ENCODE results near the gene LYPD6.

Gene LYPD6

DNA sequence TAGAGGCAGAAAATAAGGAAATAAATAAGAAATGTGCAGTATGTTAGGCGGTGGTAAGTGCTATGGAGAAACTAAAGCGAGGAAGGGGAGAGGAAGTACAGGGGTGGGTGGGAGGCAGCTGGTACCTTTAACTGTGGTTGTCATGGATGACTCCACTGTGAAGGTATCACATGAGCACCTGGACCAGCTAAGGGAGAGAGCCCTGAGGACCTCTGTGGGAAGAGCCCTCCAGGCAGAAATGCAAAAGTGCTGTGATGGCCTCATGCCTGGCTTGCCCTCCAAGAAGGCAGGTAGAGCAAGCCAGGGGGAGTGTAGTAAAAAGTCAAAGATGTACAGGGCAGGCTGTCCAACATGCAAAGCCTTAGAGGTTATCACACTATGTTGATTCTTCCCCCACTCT is 17.9 kb downstream of the LYPD6 start:
- no peak for DNase-seq

- no peak for DNase-seq
Observed at GRCh38 chr2:149353421-149353820, 23.0 kb downstream of the LYPD6 start.

- no peak for DNase-seq
Observed at GRCh38 chr2:149355716-149356422, 25.5 kb downstream of the LYPD6 start.

DNA sequence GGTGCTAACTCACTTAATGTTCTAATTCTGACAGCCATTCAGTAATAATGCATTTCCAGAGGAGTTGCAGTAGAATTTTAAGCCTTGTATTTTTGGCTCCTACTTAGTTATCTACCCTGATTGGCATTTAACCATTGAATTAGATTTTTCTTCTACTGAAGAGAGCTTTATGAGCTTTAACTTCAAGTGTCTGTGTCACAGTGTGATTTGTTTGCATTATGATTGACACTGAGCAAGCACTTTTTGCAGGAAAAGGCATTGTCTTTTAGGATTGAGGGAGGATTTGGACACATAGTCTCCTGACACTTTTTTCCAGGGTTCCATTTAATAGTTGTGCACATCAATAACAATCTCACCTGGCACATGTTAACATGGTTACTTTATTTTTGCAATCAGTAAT is 26.7 kb downstream of the LYPD6 start:
- DNase-seq, result no peak

- DNase-seq, result no peak
Observed at GRCh38 chr2:149360106-149360505, 29.7 kb downstream of the LYPD6 start.

DNA sequence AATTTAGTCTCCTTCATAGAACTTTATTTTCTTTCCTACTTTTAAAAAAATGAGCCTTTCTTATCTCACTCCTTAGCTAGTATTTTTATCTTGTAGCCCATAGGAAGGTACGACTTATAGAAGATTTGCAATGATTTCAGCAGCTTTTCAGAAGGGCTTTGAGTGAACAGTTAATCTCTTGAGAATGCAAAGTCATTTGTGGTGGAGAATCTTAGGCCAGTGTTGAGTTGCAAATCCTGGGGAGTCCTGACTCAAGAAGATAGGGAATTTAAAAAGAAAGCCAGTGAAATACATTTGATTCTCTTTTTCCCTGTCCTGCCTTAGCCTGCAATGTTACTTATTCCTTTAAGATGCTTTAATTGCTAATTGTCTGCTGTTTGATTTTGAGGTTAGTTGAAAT is 33.6 kb downstream of the LYPD6 start:
- no peak for DNase-seq

GRCh38 chr2:149364839-149365238 is 34.5 kb downstream of the LYPD6 start:
- DNase-seq, result no peak

DNA sequence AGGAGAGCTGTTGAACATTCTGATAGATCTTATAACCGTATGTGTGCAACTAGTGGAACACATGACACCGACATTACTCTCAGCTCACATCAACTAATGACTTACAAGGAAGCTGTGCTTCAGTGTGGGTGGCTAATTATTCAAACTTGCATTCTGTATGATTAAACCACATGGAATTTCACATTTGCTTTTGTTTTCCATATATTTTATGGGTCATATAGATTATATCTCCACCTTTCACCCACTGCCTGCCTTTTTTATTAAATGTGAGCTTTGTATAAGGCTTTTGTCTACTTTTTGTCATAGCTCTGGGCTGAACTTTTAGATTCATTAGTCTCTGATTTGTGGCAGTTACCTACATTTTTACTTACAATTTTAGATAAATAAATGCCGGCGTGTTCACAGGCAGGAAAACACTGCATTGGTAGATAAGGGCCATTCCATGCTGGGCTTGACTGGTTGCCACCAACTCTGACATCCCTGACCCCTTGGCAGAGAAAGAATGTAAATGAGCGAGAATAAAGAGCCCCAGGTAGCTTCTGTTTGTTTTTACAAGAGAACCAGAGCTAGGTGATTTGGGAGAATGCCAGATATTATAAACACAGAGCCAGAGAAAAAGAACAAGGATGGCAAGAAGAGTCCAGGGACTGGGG is 35.7 kb downstream of the LYPD6 start:
- DNase-seq, result no peak

- DNase-seq, result no peak
Observed at GRCh38 chr2:149370061-149370775, 39.8 kb downstream of the LYPD6 start.

DNA sequence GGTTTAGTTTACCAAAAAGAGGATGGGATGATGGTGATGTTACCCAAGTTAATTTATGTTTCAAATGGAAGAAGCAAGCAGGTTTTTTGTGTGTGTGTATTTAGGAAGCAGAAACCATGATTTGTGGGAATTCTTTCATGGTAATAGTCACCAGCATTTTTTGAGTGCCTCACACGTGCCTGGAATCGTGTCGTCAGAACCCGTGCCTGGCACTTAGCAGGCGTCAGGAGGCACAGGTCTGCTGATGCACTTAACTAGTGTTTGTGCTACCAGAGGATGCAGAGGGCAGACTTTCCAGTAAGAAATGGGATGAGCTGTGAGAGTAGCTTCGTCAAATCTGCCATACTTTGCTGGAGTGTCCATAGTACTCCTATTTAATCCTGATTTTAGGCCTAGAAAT is 41.1 kb downstream of the LYPD6 start:
- no peak for DNase-seq

DNA sequence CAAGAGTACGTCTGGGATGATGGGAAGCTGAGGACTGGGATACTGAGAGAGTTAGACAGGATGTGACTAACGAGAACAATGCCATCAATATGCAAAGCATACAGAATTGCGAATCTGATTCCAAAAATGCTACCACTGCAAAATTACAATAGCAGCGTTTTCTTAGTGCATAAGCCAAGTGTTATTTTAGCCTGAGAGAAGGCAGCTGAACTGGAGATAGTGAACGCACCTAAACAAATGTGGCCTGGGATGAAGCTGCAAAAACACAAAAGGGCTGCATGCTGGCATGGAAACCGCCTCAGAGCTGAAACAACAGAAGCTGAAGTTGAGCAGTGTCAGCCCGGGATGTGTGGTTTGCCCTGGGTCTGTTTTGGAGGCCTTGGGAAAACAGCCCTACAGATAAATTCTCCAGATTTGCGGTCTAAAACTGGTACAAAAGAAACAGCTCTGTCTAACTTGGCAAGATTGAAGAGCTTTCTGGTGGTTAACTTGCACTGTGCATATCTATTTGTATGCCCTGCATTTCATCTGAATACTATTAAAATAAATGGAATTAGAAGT is 45.5 kb downstream of the LYPD6 start:
- peak in 2 of 51 donors; percentile 2 to 9 for DNase-seq

DNA sequence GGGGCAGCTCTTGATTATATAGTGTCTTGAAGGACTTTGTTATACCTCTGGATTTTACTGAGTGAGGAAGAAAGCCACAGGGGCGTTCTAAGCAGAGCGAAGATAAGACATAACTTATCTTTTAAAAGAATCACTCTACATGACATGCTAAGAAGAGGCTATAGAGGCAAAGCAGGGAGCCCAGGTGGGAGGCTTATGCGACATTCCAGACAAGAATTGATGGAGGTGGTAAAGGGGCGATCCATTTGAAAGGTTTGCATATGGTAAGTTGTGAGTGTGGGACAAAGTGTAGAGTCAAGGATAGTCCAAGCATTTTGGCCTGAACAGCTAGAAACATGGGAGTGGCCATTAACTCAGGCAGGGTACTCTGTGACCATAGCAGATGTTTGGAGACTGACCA is 49.8 kb downstream of the LYPD6 start:
- no peak for DNase-seq

GRCh38 chr2:149383340-149383739 is 53.0 kb downstream of the LYPD6 start:
- DNase-seq, result no peak

DNA sequence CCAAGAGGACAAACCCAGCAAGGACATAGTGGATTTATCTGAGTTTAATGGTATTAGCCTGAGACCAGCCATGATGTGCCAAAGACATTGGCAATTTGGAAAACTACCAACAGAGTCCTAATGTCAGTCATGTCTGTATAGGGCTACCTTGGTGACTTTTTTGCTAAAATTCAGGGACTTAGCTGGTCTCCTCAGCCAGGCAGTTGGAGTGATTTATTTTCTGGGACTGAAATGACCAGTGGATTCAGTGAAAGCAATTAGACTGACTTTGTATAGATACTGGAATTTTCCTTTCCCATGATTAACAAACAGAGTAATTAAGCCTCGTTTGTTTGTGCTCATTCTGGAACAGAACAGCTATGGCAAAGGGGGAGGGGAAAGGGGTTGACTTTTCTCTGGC is 55.0 kb downstream of the LYPD6 start:
- no peak for DNase-seq

DNA sequence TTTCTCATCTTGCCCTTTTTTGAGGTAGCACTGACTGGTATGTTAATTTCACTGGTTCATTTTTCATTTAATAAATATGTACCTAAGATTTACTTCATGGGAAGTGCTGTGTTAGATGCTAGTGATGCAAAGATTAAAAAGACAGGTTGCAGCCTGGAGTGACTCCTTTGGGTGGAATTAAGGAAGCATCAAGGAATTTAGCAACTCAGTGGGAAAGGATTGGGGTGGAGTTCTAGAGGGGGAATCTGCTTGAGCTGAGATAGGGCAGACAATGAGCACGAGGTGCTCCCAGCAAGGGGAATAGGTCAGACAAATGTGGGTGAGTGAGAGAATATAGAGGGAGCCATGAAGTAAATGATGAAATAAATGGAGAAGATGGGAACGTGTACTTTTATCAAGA is 57.0 kb downstream of the LYPD6 start:
- no peak for DNase-seq

GRCh38 chr2:149388120-149388816 is 57.9 kb downstream of the LYPD6 start:
- no peak for DNase-seq

DNA sequence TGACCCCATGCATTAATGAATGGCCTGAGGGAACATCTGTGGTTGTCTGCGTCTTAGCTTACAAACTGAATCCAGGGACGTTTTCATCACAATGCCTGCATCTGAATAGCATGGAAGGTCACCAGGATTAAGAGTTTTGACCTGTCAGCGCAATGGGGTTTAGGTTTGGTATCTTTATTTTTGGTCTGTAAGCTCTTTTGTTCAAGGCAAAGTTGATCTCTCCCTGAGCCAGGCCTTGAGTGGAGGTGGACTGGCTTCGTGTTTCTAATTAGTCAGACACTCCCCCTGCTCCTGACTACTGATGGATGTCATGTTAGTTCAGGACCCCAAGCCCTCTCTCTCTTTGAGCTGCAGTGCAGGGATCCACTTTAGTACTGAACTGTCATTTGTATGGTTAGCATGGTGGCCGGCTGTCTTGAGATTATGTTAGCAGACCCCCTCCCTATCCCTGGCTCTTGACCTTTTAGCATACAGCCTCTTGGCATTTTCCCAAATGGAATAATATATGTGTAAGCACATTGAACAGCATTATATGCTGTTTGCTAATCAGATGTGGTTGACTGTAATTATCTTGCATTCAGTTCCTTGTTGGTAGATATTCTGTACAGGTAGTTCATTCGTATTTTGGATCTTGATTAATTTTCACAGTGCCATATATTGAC is 59.2 kb downstream of the LYPD6 start:
- no peak for DNase-seq

DNA sequence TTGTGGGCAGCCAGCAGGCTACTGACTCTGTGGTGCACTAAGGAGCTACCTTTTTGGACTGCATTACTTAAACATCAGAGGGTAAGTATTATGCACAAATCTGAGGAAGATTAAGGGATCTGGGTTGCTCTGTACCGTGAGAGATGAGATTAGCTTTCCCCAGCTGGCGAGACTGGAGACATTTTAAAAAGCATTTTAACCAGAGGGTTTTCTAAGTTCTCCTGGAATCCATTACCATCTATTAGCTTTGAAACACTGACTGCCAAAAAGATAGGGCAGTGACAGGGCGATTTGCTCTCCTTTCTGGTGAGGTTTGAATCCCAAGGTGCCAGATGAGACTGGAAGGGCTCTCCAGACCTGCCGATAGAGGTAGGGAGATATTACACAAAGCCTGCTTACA is 63.2 kb downstream of the LYPD6 start:
- no peak for DNase-seq

- DNase-seq, result no peak
Observed at GRCh38 chr2:149394864-149395263, 64.5 kb downstream of the LYPD6 start.

DNA sequence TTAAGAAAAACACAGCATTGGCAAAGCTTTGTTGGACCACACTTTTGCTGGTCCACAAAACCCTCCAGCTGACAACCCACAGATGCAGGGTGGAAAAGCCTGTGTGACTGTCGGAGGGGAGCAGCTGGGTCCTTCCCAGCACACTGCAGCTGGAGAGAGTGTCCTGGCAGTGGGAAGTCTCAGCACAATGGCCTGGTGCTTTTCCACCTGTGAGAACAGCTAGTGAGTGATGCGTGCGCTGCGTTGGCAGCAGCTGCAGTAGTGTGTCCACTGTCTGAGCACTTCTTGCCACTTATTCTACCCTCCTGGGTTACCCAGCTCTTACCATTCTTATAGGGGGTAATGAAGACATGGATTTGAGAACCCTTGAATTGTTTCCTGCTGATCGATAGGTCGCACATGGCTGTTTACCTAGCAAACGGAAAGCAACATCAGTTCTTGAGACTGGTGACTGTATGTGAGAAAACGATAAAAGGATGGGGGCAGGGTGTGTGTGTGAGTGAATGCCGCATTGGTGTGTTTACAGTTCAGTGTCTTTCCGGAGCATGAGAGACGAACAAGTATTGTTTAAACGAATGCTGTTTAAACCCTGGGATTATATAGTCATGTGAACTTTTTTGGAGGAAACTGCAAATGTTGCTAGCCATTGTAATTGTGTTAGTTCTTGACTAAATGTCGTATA is 69.7 kb downstream of the LYPD6 start:
- DNase-seq, result no peak

GRCh38 chr2:149400997-149401396 is 70.6 kb downstream of the LYPD6 start:
- no peak for DNase-seq

Data from hypothalamus (tissue), 51 donors.